ENCODE measurements around the gene EEF1B2. TPM values are rescaled to one million over a fixed set of nuclear protein-coding genes. Genes with fewer than 3 reads are reported as not detected.
A peak's percentile ranks its signal among the peaks of the same experiment; 100 is the strongest.

Gene EEF1B2
- total and polyA plus RNA-seq, 2 of the 13 experiments (the other 11 are each of a cell fraction or from before 2014, with no cell fraction given) = 1,284 to 1,731 TPM

GRCh38 chr2:206160807-206161179 lies 1.1 kb downstream of the EEF1B2 start (continued):
- TF ChIP-seq PAXIP1 (CRISPR knock-in tag; conservative IDR thresholded peaks at IDR 0.05) (peak; percentile 86), MIER3 (CRISPR knock-in tag; IDR thresholded peaks at IDR 0.05; ENCODE audit: borderline replicate concordance) (0 out of 2 replicates have a peak, but pooled peaks have one; percentile 38), HMG20A (CRISPR knock-in tag; IDR thresholded peaks at IDR 0.05; ENCODE audit: borderline replicate concordance) (peak; percentile 33; the same call in 1 of the 2 replicates), ZNF263 (CRISPR knock-in tag; IDR thresholded peaks at IDR 0.05) (no peak), BATF2 (CRISPR knock-in tag; IDR thresholded peaks at IDR 0.05) (0 out of 2 replicates have a peak, but pooled peaks have one; percentile 8), DDIT3 (CRISPR knock-in tag; IDR thresholded peaks at IDR 0.05) (no peak), SAP130 (CRISPR knock-in tag; IDR thresholded peaks at IDR 0.05; ENCODE audit: low read depth) (peak; percentile 81), PRPF4 (IDR thresholded peaks at IDR 0.05; ENCODE audit: low read depth, low read length, poor library complexity, severe bottlenecking) (no peak), ZNF761 (CRISPR knock-in tag; conservative IDR thresholded peaks at IDR 0.05) (no peak), ZNF574 (CRISPR knock-in tag; IDR thresholded peaks at IDR 0.05) (0 out of 2 replicates have a peak, but pooled peaks have one; percentile 34), ZNF546 (CRISPR knock-in tag; conservative IDR thresholded peaks at IDR 0.05) (no peak), ETS1 (CRISPR knock-in tag; IDR thresholded peaks at IDR 0.05) (no peak), ZFP37 (CRISPR knock-in tag; IDR thresholded peaks at IDR 0.05; ENCODE audit: borderline replicate concordance) (no peak), ZNF292 (CRISPR knock-in tag; IDR thresholded peaks at IDR 0.05; ENCODE audit: borderline replicate concordance, low read depth) (no peak), CAMTA2 (CRISPR knock-in tag; IDR thresholded peaks at IDR 0.05; ENCODE audit: borderline replicate concordance) (no peak), ZNF747 (CRISPR knock-in tag; IDR thresholded peaks at IDR 0.05; ENCODE audit: borderline replicate concordance) (no peak), ZNF230 (CRISPR knock-in tag; IDR thresholded peaks at IDR 0.05) (no peak), ZBED4 (CRISPR knock-in tag; IDR thresholded peaks at IDR 0.05; ENCODE audit: borderline replicate concordance) (no peak)
